KMS-11 (cell line): Measurements from ENCODE around the gene LYST.

ENCODE experiments used
- H2AFZ ChIP-seq: fragments of 200-600 bp; sonication (generic); 2 replicates; pipeline ENCODE4 v1.6.1; 2016; ENCODE audit warnings: antibody characterized with exemption, mixed run types, low read depth
- H3K27ac ChIP-seq: fragments of 200-600 bp; sonication (generic); 2 replicates; pipeline ENCODE4 v1.6.1; 2016; ENCODE audit warnings: mild to moderate bottlenecking, mixed run types
- H3K27me3 ChIP-seq: fragments of 200-600 bp; sonication (generic); 2 replicates; pipeline ENCODE4 v1.6.1; 2017; ENCODE audit warnings: mild to moderate bottlenecking, low read depth, mixed run types, moderate library complexity; ENCODE audit not compliant: insufficient read depth
- H3K36me3 ChIP-seq: fragments of 200-600 bp; sonication (generic); 2 replicates; pipeline ENCODE4 v1.6.1; 2017; ENCODE audit warnings: mild to moderate bottlenecking, mixed run types; ENCODE audit not compliant: insufficient read depth
- H3K4me1 ChIP-seq: fragments of 200-600 bp; sonication (generic); 2 replicates; pipeline ENCODE4 v1.6.1; 2016; ENCODE audit warnings: mild to moderate bottlenecking, low read depth, mixed run types; ENCODE audit not compliant: poor library complexity, severe bottlenecking
- H3K4me2 ChIP-seq: fragments of 200-600 bp; sonication (generic); 2 replicates; pipeline ENCODE4 v1.7.0; 2016; ENCODE audit warnings: mild to moderate bottlenecking, mixed run types
- H3K4me3 ChIP-seq: fragments of 200-600 bp; sonication (generic); IDR thresholded peaks from 2 replicates; pipeline ENCODE4 v1.6.1; 2017; ENCODE audit warnings: low read depth, low read length, mixed read lengths; ENCODE audit not compliant: insufficient read depth
- H3K79me2 ChIP-seq: fragments of 200-600 bp; sonication (generic); 2 replicates; pipeline ENCODE4 v1.6.1; 2016; ENCODE audit warnings: low read depth, mixed run types; ENCODE audit not compliant: insufficient read depth
- H3K9ac ChIP-seq: fragments of 200-600 bp; sonication (generic); 2 replicates; pipeline ENCODE4 v1.6.1; 2016; ENCODE audit warnings: mild to moderate bottlenecking, mixed run types
- H4K20me1 ChIP-seq: fragments of 200-600 bp; sonication (generic); 2 replicates; pipeline ENCODE4 v1.6.1; 2016; ENCODE audit warnings: mild to moderate bottlenecking, mixed run types; ENCODE audit not compliant: insufficient read depth
- CTCF ChIP-seq: fragments of 200-600 bp; sonication (generic); conservative IDR thresholded peaks from 2 replicates; pipeline ENCODE4 v1.6.1; 2017; ENCODE audit warnings: low read depth, mild to moderate bottlenecking, antibody characterized with exemption, low read length, moderate library complexity, mixed read lengths

Gene LYST

GRCh38 chr1:235669277-235669676, 197.4 kb downstream of the LYST start:
- Histone ChIP-seq H3K4me2 (no peak overlapping the region), H3K79me2 (no peaks in the 10 kb centered on the region), H4K20me1 (no peaks in the 10 kb centered on the region), H3K36me3 (no peaks in the 10 kb centered on the region), H3K4me3 (no peak overlapping the region), H2AFZ (no peak overlapping the region), H3K9ac (no peak overlapping the region), H3K4me1 (no peaks in the 10 kb centered on the region), H3K27me3 (no peaks in the 10 kb centered on the region), H3K27ac (no peak overlapping the region)
- TF ChIP-seq CTCF = no peak

GRCh38 chr1:235663628-235664027, 203.1 kb downstream of the LYST start:
- Histone ChIP-seq H3K4me2 (no peak overlapping the region), H3K36me3 (no peaks in the 10 kb centered on the region), H3K4me1 (no peaks in the 10 kb centered on the region), H3K79me2 (no peaks in the 10 kb centered on the region), H3K9ac (no peak overlapping the region), H3K27ac (no peak overlapping the region), H4K20me1 (no peaks in the 10 kb centered on the region), H3K27me3 (no peaks in the 10 kb centered on the region), H3K4me3 (no peak overlapping the region), H2AFZ (no peak overlapping the region)
- no peak for TF ChIP-seq CTCF

DNA sequence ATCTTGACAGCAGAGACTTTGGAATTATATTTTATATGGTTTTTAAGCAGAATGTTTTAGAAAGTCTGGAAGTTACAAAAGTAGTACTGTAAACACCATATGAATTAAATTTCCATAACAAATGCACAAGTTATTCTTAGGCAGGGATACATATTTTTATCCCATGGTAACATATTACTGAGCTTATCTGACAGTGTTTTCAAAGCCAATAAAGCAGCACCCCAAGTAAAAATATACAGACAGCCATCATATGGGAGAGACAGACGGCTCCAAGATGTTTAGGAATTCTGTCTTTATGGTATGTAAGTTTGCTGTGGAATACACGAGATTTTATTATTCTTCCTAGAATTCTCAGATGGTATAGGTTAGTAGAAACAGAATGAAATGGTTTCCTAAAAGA, 205.1 kb downstream of the LYST start:
- H3K36me3 ChIP-seq = no peaks in the 10 kb centered on the region
- no peak overlapping the region for H3K4me2 ChIP-seq
- no peak overlapping the region for H2AFZ ChIP-seq
- no peaks in the 10 kb centered on the region for H3K27me3 ChIP-seq
- no peaks in the 10 kb centered on the region for H3K4me1 ChIP-seq
- TF ChIP-seq CTCF = no peak
- H3K27ac ChIP-seq = no peak overlapping the region
- no peak overlapping the region for H3K4me3 ChIP-seq
- H3K9ac ChIP-seq = no peak overlapping the region
- no peaks in the 10 kb centered on the region for H4K20me1 ChIP-seq
- H3K79me2 ChIP-seq = no peaks in the 10 kb centered on the region

GRCh38 chr1:235659186-235659771, 207.4 kb downstream of the LYST start:
- Histone ChIP-seq H4K20me1 (no peaks in the 10 kb centered on the region), H3K4me3 (no peak overlapping the region), H3K4me1 (no peaks in the 10 kb centered on the region), H3K36me3 (no peaks in the 10 kb centered on the region), H3K4me2 (no peak overlapping the region), H2AFZ (no peak overlapping the region), H3K79me2 (no peaks in the 10 kb centered on the region), H3K9ac (no peak overlapping the region), H3K27me3 (no peaks in the 10 kb centered on the region), H3K27ac (no peak overlapping the region)
- TF ChIP-seq CTCF = no peak
